ENCODE results near the gene NRROS.

The NRROS gene

DNA sequence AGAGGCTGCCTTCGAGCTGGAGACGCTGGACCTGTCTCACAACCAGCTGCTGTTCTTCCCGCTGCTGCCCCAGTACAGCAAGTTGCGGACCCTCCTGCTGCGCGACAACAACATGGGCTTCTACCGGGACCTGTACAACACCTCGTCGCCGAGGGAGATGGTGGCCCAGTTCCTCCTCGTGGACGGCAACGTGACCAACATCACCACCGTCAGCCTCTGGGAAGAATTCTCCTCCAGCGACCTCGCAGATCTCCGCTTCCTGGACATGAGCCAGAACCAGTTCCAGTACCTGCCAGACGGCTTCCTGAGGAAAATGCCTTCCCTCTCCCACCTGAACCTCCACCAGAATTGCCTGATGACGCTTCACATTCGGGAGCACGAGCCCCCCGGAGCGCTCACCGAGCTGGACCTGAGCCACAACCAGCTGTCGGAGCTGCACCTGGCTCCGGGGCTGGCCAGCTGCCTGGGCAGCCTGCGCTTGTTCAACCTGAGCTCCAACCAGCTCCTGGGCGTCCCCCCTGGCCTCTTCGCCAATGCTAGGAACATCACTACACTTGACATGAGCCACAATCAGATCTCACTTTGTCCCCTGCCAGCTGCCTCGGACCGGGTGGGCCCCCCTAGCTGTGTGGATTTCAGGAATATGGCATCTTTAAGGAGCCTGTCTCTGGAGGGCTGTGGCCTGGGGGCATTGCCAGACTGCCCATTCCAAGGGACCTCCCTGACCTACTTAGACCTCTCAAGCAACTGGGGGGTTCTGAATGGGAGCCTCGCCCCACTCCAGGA is 21.1 kb downstream of the NRROS start:
- no peak for ATAC-seq
- no peak for TF ChIP-seq OSR1 (CRISPR knock-in tag; IDR thresholded peaks at IDR 0.05)
- no peak for TF ChIP-seq CSDC2 (CRISPR knock-in tag; IDR thresholded peaks at IDR 0.05)
- TF ChIP-seq RARB (CRISPR knock-in tag; IDR thresholded peaks at IDR 0.05): no peak
- no peak for TF ChIP-seq GLIS3 (CRISPR knock-in tag; IDR thresholded peaks at IDR 0.05)
- no peak for TF ChIP-seq ZC3H10 (CRISPR knock-in tag; IDR thresholded peaks at IDR 0.05)

DNA sequence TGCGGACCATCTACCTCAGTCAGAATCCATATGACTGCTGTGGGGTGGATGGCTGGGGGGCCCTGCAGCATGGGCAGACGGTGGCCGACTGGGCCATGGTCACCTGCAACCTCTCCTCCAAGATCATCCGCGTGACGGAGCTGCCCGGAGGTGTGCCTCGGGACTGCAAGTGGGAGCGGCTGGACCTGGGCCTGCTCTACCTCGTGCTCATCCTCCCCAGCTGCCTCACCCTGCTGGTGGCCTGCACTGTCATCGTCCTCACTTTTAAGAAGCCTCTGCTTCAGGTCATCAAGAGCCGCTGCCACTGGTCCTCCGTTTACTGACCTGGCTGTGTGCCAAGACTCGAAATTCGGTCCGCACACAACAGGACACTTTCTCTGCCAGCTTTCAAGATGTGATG is 21.9 kb downstream of the NRROS start:
- TF ChIP-seq BACH2 (CRISPR knock-in tag; IDR thresholded peaks at IDR 0.05; ENCODE audit: borderline replicate concordance) (no peak), ESRRG (CRISPR knock-in tag; IDR thresholded peaks at IDR 0.05) (no peak), CSDC2 (CRISPR knock-in tag; IDR thresholded peaks at IDR 0.05) (no peak), ZFP3 (CRISPR knock-in tag; IDR thresholded peaks at IDR 0.05) (no peak), ISL1 (CRISPR knock-in tag; IDR thresholded peaks at IDR 0.05) (no peak), CSRNP3 (CRISPR knock-in tag; IDR thresholded peaks at IDR 0.05) (no peak), GLIS3 (CRISPR knock-in tag; IDR thresholded peaks at IDR 0.05) (no peak)
- TF ChIP-seq, protein P1, sequence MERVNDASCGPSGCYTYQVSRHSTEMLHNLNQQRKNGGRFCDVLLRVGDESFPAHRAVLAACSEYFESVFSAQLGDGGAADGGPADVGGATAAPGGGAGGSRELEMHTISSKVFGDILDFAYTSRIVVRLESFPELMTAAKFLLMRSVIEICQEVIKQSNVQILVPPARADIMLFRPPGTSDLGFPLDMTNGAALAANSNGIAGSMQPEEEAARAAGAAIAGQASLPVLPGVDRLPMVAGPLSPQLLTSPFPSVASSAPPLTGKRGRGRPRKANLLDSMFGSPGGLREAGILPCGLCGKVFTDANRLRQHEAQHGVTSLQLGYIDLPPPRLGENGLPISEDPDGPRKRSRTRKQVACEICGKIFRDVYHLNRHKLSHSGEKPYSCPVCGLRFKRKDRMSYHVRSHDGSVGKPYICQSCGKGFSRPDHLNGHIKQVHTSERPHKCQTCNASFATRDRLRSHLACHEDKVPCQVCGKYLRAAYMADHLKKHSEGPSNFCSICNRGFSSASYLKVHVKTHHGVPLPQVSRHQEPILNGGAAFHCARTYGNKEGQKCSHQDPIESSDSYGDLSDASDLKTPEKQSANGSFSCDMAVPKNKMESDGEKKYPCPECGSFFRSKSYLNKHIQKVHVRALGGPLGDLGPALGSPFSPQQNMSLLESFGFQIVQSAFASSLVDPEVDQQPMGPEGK (CRISPR knock-in tag; IDR thresholded peaks at IDR 0.05; ENCODE audit: borderline replicate concordance): no peak
- TF ChIP-seq, protein P2, sequence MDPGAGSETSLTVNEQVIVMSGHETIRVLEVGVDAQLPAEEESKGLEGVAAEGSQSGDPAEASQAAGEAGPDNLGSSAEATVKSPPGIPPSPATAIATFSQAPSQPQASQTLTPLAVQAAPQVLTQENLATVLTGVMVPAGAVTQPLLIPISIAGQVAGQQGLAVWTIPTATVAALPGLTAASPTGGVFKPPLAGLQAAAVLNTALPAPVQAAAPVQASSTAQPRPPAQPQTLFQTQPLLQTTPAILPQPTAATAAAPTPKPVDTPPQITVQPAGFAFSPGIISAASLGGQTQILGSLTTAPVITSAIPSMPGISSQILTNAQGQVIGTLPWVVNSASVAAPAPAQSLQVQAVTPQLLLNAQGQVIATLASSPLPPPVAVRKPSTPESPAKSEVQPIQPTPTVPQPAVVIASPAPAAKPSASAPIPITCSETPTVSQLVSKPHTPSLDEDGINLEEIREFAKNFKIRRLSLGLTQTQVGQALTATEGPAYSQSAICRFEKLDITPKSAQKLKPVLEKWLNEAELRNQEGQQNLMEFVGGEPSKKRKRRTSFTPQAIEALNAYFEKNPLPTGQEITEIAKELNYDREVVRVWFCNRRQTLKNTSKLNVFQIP (CRISPR knock-in tag; IDR thresholded peaks at IDR 0.05; ENCODE audit: borderline replicate concordance, low read depth): no peak
- TF ChIP-seq, protein P3, sequence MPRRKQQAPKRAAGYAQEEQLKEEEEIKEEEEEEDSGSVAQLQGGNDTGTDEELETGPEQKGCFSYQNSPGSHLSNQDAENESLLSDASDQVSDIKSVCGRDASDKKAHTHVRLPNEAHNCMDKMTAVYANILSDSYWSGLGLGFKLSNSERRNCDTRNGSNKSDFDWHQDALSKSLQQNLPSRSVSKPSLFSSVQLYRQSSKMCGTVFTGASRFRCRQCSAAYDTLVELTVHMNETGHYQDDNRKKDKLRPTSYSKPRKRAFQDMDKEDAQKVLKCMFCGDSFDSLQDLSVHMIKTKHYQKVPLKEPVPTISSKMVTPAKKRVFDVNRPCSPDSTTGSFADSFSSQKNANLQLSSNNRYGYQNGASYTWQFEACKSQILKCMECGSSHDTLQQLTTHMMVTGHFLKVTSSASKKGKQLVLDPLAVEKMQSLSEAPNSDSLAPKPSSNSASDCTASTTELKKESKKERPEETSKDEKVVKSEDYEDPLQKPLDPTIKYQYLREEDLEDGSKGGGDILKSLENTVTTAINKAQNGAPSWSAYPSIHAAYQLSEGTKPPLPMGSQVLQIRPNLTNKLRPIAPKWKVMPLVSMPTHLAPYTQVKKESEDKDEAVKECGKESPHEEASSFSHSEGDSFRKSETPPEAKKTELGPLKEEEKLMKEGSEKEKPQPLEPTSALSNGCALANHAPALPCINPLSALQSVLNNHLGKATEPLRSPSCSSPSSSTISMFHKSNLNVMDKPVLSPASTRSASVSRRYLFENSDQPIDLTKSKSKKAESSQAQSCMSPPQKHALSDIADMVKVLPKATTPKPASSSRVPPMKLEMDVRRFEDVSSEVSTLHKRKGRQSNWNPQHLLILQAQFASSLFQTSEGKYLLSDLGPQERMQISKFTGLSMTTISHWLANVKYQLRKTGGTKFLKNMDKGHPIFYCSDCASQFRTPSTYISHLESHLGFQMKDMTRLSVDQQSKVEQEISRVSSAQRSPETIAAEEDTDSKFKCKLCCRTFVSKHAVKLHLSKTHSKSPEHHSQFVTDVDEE (CRISPR knock-in tag; IDR thresholded peaks at IDR 0.05): no peak
- no peak for ATAC-seq

- ATAC-seq: no peak
- TF ChIP-seq ZC3H10 (CRISPR knock-in tag; IDR thresholded peaks at IDR 0.05): no peak
- TF ChIP-seq ZNF70 (CRISPR knock-in tag; IDR thresholded peaks at IDR 0.05): no peak
- TF ChIP-seq RARB (CRISPR knock-in tag; IDR thresholded peaks at IDR 0.05): no peak
These were observed 22.5 kb downstream of the NRROS start for GRCh38 chr3:196662033-196662432.

DNA sequence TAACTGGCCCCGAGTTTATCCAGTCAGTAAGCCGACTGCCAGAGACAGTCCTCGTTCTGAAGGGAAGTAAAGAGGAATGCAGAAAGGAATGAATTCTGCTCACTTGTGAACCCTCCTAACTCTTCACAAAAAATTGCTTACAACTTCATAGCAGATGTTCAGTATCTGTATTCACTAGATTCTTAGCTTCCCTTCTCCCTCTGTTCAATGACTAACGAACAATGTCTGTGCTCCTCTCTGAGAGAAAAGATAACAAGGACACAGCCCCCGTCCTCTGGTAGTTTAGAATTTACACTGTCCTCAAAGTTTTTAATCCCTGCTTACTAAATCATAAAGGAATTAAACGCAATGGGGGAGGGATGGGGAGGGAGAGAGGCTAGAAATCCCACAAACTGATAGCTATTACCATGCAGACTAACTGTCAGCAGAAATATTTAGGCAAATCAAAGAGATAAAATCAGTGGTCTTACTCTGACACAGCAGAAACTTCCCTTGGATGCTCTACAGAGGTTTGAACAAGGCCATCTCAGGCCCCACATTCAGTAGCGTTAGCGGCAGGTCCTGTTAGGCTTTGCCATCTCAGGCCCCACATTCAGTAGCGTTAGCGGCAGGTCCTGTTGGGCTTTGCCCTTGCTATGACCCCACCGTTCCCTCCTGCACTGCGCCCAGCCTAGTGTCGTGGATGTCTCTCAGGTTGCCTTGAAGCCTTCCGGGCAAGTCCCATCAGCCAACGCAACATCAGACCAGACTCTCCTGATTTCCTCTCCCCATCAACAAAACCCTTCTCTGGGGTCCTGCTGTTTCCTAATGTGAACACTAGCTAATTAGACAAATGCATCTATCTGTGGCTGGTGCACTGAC is 23.4 kb downstream of the NRROS start:
- ATAC-seq: peak; percentile 60
- no peak for TF ChIP-seq ZFP30 (CRISPR knock-in tag; IDR thresholded peaks at IDR 0.05)
- TF ChIP-seq BACH2 (CRISPR knock-in tag; IDR thresholded peaks at IDR 0.05; ENCODE audit: borderline replicate concordance): no peak; the same call in 1 of the 2 replicates
- no peak for TF ChIP-seq ARNTL (CRISPR knock-in tag; IDR thresholded peaks at IDR 0.05; ENCODE audit: borderline replicate concordance, low read depth)
- TF ChIP-seq TOX (CRISPR knock-in tag; IDR thresholded peaks at IDR 0.05; ENCODE audit: borderline replicate concordance): no peak
- no peak for TF ChIP-seq ISL1 (CRISPR knock-in tag; IDR thresholded peaks at IDR 0.05)
- TF ChIP-seq ZNF565 (CRISPR knock-in tag; conservative IDR thresholded peaks at IDR 0.05; ENCODE audit: low read depth): no peak
- no peak for TF ChIP-seq CSDC2 (CRISPR knock-in tag; IDR thresholded peaks at IDR 0.05)
- TF ChIP-seq GLIS3 (CRISPR knock-in tag; IDR thresholded peaks at IDR 0.05): no peak
- TF ChIP-seq ZNF70 (CRISPR knock-in tag; IDR thresholded peaks at IDR 0.05): no peak
- no peak for TF ChIP-seq ZFP3 (CRISPR knock-in tag; IDR thresholded peaks at IDR 0.05)
- TF ChIP-seq CREB5 (CRISPR knock-in tag; IDR thresholded peaks at IDR 0.05; ENCODE audit: low read depth): no peak
- no peak for TF ChIP-seq PPARA (CRISPR knock-in tag; IDR thresholded peaks at IDR 0.05; ENCODE audit: borderline replicate concordance)
- TF ChIP-seq OSR1 (CRISPR knock-in tag; IDR thresholded peaks at IDR 0.05): no peak
- TF ChIP-seq TCF4 (CRISPR knock-in tag; IDR thresholded peaks at IDR 0.05; ENCODE audit: borderline replicate concordance): no peak
- no peak for TF ChIP-seq RARB (CRISPR knock-in tag; IDR thresholded peaks at IDR 0.05)

Data from SK-N-SH treated with all-trans-retinoic acid at 6 μM for 48 hours (cell line).